GM10248 (cell line): ENCODE data around the gene TAS2R39.

Experiments used
- CTCF ChIA-PET: fragments of 300-600 bp; sonication (Branson Sonifier 250); formaldehyde crosslinking; extraction: SDS; loops from one replicate; lab custom pipeline; 2021; ENCODE audit warnings: antibody characterized with exemption; lab: Yijun Ruan, JAX
- POLR2A ChIA-PET: fragments of 350-650 bp; sonication (Branson Sonifier 250); formaldehyde crosslinking; extraction: SDS; loops from one replicate; lab custom pipeline; 2020; ENCODE audit warnings: antibody characterized with exemption; lab: Yijun Ruan, JAX
- DNase-seq: peaks from one replicate; pipeline ENCODE4 v3.0.0; 2012; ENCODE audit errors: extremely low spot score
- CTCF ChIP-seq: IDR thresholded peaks from 2 replicates; pipeline ENCODE4 v1.5.1; 2012; ENCODE audit warnings: mild to moderate bottlenecking, low read depth; ENCODE audit errors: extremely low read depth, missing control alignments, control extremely low read depth

Gene TAS2R39

DNA sequence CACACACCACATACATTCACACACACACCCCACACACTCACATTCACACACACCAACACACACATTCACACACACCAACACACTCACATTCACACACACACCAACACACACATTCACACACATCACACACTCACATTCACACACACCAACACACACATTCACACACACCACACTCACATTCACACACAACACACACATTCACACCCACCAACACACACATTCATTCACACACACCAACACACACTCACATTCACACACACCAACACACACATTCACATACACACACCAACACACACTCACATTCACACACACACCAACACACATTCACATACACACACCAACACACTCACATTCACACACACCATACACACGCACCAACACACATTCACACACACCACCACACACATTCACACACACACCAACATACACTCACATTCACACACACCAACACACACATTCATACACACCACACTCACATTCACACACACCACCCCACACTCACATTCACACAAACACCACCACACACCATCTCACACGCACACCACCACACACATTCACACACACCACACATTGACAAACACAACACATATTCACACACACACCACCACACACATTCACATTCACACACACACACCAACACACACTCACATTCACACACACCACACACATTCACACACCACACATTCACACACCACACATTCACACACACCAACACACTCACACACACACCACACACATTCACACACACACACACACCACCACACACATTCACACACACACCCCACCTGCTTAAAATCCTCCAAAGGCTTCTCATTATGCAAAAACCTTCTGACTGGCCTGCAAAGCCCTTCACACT, 47.6 kb downstream of the TAS2R39 start:
- ChIA-PET POLR2A (no interaction called here), CTCF (interaction anchor here (1.5 to 2.4 kb wide), 4 partner anchors 11 to 227 kb away, joined by 3 to 24 read pairs (median 8); no protein-coding TSS in a partner anchor)
- no peak for TF ChIP-seq CTCF
- DNase-seq = no peak
